Endothelial cell of umbilical vein (primary cell): ENCODE results near the gene BTG1.

Experiments used
- EZH2 ChIP-seq: IDR thresholded peaks from 2 replicates; pipeline ENCODE4 v1.6.1; 2012; ENCODE audit warnings: borderline replicate concordance, low read depth, mild to moderate bottlenecking, moderate library complexity, low read length, inconsistent platforms; ENCODE audit not compliant: severe bottlenecking
- GATA2 ChIP-seq: IDR thresholded peaks from 2 replicates; pipeline ENCODE4 v1.7.0; 2011; ENCODE audit warnings: low read depth, mild to moderate bottlenecking, moderate library complexity, mixed read lengths, low read length; ENCODE audit not compliant: insufficient read length, insufficient read depth
- POLR2AphosphoS5 ChIP-seq: IDR thresholded peaks from 2 replicates; pipeline ENCODE4 v1.6.1; 2012; ENCODE audit warnings: low read depth, mild to moderate bottlenecking, control low read depth, low read length, moderate library complexity; ENCODE audit not compliant: insufficient read depth
- TF ChIP-seq, protein P1 (sequence below), 2 donors: IDR thresholded peaks; 1 replicate in 1 of 2; 2 replicates in 1 of 2; pipeline ENCODE4 v1.5.1; 2011; ENCODE audit warnings: low read length in 2 of 2, mild to moderate bottlenecking in 2 of 2, moderate library complexity in 2 of 2, control low read depth in 1 of 2, inconsistent platforms in 1 of 2, low read depth in 1 of 2; ENCODE audit not compliant: insufficient read depth in 1 of 2; ENCODE audit errors: extremely low read depth in 1 of 2

DNA sequence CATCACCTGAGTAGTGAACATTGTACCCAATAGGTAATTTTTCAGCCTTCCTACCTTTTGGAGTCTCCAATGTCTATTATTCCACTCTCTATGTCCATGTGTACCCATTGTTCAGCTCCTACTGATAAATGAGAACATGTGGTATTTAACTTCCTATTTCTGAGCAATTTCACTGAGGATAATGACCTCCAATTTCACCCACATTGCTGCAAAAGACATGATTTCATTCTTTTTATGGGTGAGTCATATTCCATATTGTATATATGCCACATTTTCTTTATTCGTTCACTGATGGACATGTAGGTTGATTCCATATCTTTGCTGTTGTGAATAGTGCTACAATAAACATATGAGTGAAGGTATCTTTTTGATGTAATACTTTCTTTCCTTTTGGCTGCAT is 16.4 kb upstream of the BTG1 start:
- no peak for TF ChIP-seq POLR2AphosphoS5
- TF ChIP-seq, protein P1, sequence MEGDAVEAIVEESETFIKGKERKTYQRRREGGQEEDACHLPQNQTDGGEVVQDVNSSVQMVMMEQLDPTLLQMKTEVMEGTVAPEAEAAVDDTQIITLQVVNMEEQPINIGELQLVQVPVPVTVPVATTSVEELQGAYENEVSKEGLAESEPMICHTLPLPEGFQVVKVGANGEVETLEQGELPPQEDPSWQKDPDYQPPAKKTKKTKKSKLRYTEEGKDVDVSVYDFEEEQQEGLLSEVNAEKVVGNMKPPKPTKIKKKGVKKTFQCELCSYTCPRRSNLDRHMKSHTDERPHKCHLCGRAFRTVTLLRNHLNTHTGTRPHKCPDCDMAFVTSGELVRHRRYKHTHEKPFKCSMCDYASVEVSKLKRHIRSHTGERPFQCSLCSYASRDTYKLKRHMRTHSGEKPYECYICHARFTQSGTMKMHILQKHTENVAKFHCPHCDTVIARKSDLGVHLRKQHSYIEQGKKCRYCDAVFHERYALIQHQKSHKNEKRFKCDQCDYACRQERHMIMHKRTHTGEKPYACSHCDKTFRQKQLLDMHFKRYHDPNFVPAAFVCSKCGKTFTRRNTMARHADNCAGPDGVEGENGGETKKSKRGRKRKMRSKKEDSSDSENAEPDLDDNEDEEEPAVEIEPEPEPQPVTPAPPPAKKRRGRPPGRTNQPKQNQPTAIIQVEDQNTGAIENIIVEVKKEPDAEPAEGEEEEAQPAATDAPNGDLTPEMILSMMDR (IDR thresholded peaks at IDR 0.05; ENCODE audit: extremely low read depth in 1 of 2, insufficient read depth in 1 of 2, low read depth in 1 of 2, low read length in 2 of 2) = no peak
- no peak for TF ChIP-seq GATA2
- TF ChIP-seq EZH2 = no peak
